Spleen (tissue), 7 donors: ENCODE results near the gene CAMK2B.

Source experiments
- POLR2A ChIP-seq, 3 donors: fragments of 450-650 bp; IDR thresholded peaks; one replicate each; pipeline ENCODE4 v1.5.1; 2017; ENCODE audit warnings: antibody characterized with exemption in 3 of 3, mild to moderate bottlenecking in 1 of 3
- POLR2AphosphoS5 ChIP-seq, 3 donors: sonication (generic); formaldehyde crosslinking; IDR thresholded peaks; one replicate each; pipeline ENCODE4 v1.5.1; 2017; ENCODE audit warnings: antibody characterized with exemption in 3 of 3
- TF ChIP-seq, protein P1 (sequence below), 11 experiments: fragments of 200-600 bp in 7 of 11; fragments of 450-650 bp in 4 of 11; sonication (generic) in 4 of 11; IDR thresholded peaks in 8 of 11; conservative IDR thresholded peaks in 3 of 11; 1 replicate in 7 of 11; 2 replicates in 4 of 11; pipeline versions ENCODE4 v1.4.0 to v1.8.0; 2016 to 2021; ENCODE audit warnings: antibody characterized with exemption in 11 of 11, inconsistent platforms in 4 of 11, mild to moderate bottlenecking in 1 of 11
- donor health status: DM: no; HTN: no; CAD: no; lungs with moderate emphysema.
- donor health status: DM: no; HTN: no; CAD: no.
- donor health status: DM: no; HTN: no; CAD: no.

DNA sequence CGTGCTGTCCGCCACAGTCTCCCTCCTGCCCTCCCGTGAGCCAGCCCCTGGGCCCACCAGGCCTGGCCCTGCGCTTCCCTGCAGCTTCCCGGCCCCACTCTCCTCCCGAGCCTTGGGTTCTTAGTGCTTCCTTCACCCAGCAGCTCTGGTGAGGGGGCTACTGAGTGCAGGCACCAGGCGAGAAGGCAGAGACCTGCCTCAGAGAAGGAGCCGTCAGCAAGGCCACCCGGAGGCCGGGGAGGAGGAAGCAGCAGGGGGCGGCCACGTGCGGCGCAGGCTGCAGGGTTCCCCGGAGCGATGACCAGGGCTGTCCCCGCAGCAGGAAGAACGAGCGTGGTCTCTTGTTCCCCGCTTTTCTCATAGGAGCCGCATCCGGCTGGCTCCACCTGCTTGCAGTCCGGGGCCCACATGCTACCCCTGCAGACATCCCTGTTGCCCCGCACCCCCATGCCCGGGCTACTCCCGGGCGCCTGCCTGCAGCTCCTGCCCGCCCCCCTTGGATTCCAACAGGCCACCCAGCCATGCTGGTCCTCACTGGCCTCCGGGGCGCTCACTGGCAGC is 104.1 kb downstream of the CAMK2B start:
- TF ChIP-seq, protein P1, sequence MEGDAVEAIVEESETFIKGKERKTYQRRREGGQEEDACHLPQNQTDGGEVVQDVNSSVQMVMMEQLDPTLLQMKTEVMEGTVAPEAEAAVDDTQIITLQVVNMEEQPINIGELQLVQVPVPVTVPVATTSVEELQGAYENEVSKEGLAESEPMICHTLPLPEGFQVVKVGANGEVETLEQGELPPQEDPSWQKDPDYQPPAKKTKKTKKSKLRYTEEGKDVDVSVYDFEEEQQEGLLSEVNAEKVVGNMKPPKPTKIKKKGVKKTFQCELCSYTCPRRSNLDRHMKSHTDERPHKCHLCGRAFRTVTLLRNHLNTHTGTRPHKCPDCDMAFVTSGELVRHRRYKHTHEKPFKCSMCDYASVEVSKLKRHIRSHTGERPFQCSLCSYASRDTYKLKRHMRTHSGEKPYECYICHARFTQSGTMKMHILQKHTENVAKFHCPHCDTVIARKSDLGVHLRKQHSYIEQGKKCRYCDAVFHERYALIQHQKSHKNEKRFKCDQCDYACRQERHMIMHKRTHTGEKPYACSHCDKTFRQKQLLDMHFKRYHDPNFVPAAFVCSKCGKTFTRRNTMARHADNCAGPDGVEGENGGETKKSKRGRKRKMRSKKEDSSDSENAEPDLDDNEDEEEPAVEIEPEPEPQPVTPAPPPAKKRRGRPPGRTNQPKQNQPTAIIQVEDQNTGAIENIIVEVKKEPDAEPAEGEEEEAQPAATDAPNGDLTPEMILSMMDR (IDR thresholded peaks at IDR 0.05 in 8 of 11, conservative IDR thresholded peaks at IDR 0.05 in 3 of 11): no peak
- TF ChIP-seq POLR2A (IDR thresholded peaks at IDR 0.05): no peak
- no peak for TF ChIP-seq POLR2AphosphoS5 (IDR thresholded peaks at IDR 0.05)
